Activated CD4-positive, alpha-beta memory T cell treated with anti-CD3 and anti-CD28 coated beads, Interleukin-2, amount 10 ng/mL, durations not matched to agents 7 days and 5 days (primary cell): ENCODE measurements around the gene TOGARAM2. TPM values are rescaled to one million over a fixed set of nuclear protein-coding genes. Genes with fewer than 3 reads are reported as not detected.

Experiments used
- CTCF ChIA-PET: fragments of 350-600 bp; sonication (Branson Sonifier 250); formaldehyde crosslinking; loops from one replicate; lab custom pipeline; 2021; ENCODE audit warnings: antibody characterized with exemption, inconsistent platforms; lab: Charles Lee
- POLR2A ChIA-PET: fragments of 350-600 bp; sonication (Branson Sonifier 250); formaldehyde crosslinking; loops from one replicate; lab custom pipeline; 2021; ENCODE audit warnings: antibody characterized with exemption; lab: Charles Lee
- DNase-seq: peaks from one replicate; pipeline ENCODE4 v3.0.0-alpha.2; 2020
- H3K27ac Mint-ChIP-seq: one replicate; pipeline ENCODE4 v1.8.0; 2021; ENCODE audit warnings: mild to moderate bottlenecking, mixed read lengths
- H3K27me3 Mint-ChIP-seq: one replicate; pipeline ENCODE4 v1.8.0; 2021; ENCODE audit warnings: mixed read lengths
- H3K36me3 Mint-ChIP-seq: one replicate; pipeline ENCODE4 v1.8.0; 2021; ENCODE audit warnings: low read depth, mixed read lengths
- H3K4me1 Mint-ChIP-seq: one replicate; pipeline ENCODE4 v1.8.0; 2021; ENCODE audit warnings: mixed read lengths
- H3K4me3 Mint-ChIP-seq: one replicate; pipeline ENCODE4 v1.8.0; 2021; ENCODE audit warnings: mild to moderate bottlenecking, mixed read lengths
- H3K9me3 Mint-ChIP-seq: one replicate; pipeline ENCODE4 v1.8.0; 2021; ENCODE audit warnings: mixed read lengths
- total RNA-seq, 2 experiments: library from RNA; stranded (reverse); gene quantifications; one replicate each; pipeline ENCODE4 v1.2.3, GENCODE V29; 2021

TOGARAM2 gene
- total RNA-seq, 2 experiments from 2014 or later = 8.9 to 10.3 TPM

DNA sequence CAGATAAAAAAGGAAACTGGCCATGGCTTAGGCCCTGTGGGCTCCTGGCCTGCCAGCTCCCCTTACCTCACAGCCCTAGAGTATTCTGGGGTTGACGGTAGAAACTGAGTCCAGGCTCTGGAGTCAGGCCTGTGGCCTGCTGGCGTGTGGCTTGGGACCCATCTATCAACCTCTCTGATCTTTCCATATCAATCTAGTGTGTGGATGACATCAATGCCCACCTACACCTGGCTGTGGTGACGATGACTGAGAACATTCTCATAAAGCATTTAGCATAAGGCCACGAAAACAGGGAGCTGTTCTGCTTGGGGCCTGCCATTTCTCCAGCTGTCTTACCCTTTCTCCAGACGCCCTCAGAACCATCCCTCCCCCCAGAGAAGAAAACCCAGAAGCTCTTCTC is 75.4 kb downstream of the TOGARAM2 start:
- no peak for DNase-seq
- H3K4me1 Mint-ChIP-seq = peaks cover 2% of the 10 kb centered on the region
- H3K36me3 Mint-ChIP-seq = peaks cover 4% of the 10 kb centered on the region
- no peaks in the 10 kb centered on the region for H3K27me3 Mint-ChIP-seq
- H3K4me3 Mint-ChIP-seq = no peak overlapping the region
- POLR2A ChIA-PET = no interaction called here
- no peak overlapping the region for H3K27ac Mint-ChIP-seq
- CTCF ChIA-PET = no interaction called here
- no peaks in the 10 kb centered on the region for H3K9me3 Mint-ChIP-seq

GRCh38 chr2:29057006-29057405 is 75.9 kb downstream of the TOGARAM2 start:
- Mint-ChIP-seq H3K36me3 (peaks cover 4% of the 10 kb centered on the region), H3K27ac (no peak overlapping the region), H3K4me1 (peaks cover 2% of the 10 kb centered on the region), H3K27me3 (no peaks in the 10 kb centered on the region), H3K4me3 (no peak overlapping the region), H3K9me3 (no peaks in the 10 kb centered on the region)
- no peak for DNase-seq
- ChIA-PET POLR2A (no interaction called here), CTCF (no interaction called here)

- DNase-seq = no peak
- Mint-ChIP-seq H3K9me3 (no peaks in the 10 kb centered on the region), H3K27me3 (no peaks in the 10 kb centered on the region), H3K27ac (no peak overlapping the region), H3K4me1 (peaks cover 2% of the 10 kb centered on the region), H3K36me3 (no peaks in the 10 kb centered on the region), H3K4me3 (no peak overlapping the region)
- POLR2A ChIA-PET = no interaction called here
- CTCF ChIA-PET = no interaction called here
Observed at GRCh38 chr2:29059624-29060023, 78.5 kb downstream of the TOGARAM2 start.

- no peak overlapping the region for H3K4me3 Mint-ChIP-seq
- no peak for DNase-seq
- no peak overlapping the region for H3K27ac Mint-ChIP-seq
- H3K4me1 Mint-ChIP-seq = peaks cover 2% of the 10 kb centered on the region
- H3K36me3 Mint-ChIP-seq = no peaks in the 10 kb centered on the region
- ChIA-PET POLR2A (no interaction called here), CTCF (no interaction called here)
- H3K9me3 Mint-ChIP-seq = no peaks in the 10 kb centered on the region
- no peaks in the 10 kb centered on the region for H3K27me3 Mint-ChIP-seq
Observed at GRCh38 chr2:29060441-29060840, 79.3 kb downstream of the TOGARAM2 start.

DNA sequence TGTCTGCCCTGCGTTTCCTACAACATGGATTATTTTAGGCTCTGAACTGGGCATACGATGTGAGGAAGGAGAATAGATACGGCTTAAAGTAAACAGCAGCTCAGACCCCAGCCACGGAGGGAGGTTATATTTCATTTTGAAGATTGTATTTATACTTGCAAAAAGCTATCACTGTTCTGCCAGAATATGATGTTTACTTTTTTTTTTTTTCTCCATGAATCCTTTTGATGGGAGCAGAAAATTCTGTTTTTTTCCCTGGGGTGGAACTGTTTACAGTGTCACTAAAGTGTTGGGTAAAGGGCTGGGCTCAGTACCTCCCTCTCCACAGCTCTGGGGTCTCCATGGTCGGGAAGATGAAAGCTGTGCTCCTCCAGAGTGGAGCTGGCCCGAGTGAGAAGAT is 80.1 kb downstream of the TOGARAM2 start:
- Mint-ChIP-seq H3K9me3 (no peaks in the 10 kb centered on the region), H3K4me3 (no peak overlapping the region), H3K4me1 (peaks cover 2% of the 10 kb centered on the region), H3K36me3 (no peaks in the 10 kb centered on the region), H3K27me3 (no peaks in the 10 kb centered on the region), H3K27ac (no peak overlapping the region)
- ChIA-PET POLR2A (no interaction called here), CTCF (no interaction called here)
- no peak for DNase-seq

DNA sequence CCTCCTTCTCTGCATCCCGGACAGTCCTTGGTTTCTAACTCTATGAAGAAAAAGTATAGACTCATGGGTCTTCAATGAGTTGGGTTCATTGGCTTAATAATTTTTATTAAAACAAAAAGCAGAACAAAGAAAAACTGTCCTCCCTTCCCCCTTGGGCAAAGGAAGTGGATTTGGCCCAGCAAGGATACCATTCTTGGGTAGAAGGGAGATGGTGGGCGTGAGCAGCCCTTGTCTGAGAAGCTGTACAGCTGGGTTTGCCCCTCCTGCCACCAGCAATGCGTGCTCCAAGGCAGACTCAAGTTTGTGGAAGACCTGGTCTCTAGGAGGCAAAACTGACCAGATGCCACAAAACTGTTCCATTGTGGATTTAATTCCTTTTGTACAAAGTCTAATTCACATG is 80.5 kb downstream of the TOGARAM2 start:
- H3K36me3 Mint-ChIP-seq = no peaks in the 10 kb centered on the region
- H3K27me3 Mint-ChIP-seq = no peaks in the 10 kb centered on the region
- peaks cover 2% of the 10 kb centered on the region for H3K4me1 Mint-ChIP-seq
- CTCF ChIA-PET = no interaction called here
- no peaks in the 10 kb centered on the region for H3K9me3 Mint-ChIP-seq
- no peak overlapping the region for H3K27ac Mint-ChIP-seq
- POLR2A ChIA-PET = no interaction called here
- no peak for DNase-seq
- no peak overlapping the region for H3K4me3 Mint-ChIP-seq

DNA sequence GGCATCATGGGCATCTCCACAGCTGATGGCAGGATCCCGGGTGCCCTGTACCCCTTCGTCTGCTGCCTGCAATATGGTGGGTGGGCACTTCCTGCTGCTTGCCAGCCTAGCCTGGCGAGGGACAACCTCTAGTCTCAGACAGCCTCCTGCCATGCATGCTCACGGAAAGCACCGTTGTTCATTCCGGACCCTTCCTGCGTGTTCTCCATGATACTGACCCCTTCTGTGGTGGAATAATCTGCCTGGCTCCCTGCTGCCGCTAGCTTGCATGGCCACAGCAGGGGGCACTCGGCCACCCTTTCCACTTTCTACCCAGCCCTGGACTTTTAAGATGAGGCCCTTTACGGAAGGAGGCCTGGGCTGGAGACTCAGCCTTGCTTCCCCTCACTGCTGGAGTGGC is 81.3 kb downstream of the TOGARAM2 start:
- ChIA-PET POLR2A (interaction anchor here (1.8 kb wide), 1 partner anchor 57 kb away, joined by 5 read pairs; no protein-coding TSS in a partner anchor), CTCF (no interaction called here)
- no peak overlapping the region for H3K27ac Mint-ChIP-seq
- H3K9me3 Mint-ChIP-seq = no peaks in the 10 kb centered on the region
- peaks cover 2% of the 10 kb centered on the region for H3K4me1 Mint-ChIP-seq
- no peaks in the 10 kb centered on the region for H3K36me3 Mint-ChIP-seq
- no peak for DNase-seq
- H3K27me3 Mint-ChIP-seq = no peaks in the 10 kb centered on the region
- no peak overlapping the region for H3K4me3 Mint-ChIP-seq

DNA sequence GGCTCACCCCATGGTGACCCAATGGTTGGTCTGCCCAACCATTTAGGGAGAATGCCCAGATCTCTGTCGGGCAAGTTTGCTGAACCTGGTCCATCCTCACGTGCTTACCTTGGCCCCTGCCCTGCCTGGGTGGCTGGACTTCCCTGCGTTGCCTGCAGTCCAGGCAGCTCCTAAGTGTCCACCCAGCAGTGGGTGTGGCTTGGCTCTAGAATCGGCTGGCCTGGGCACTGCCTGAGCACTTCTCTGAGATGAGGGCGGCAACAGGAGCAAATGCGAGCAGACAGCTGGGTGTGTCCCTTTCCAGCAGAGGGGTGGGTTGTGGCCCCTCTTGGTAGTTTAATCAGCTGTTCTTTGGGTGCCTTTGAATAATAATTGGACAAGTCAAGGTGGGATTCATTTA is 82.0 kb downstream of the TOGARAM2 start:
- POLR2A ChIA-PET = interaction anchor here (1.2 to 1.8 kb wide), 2 partner anchors 52 to 56 kb away, joined by 4 to 5 read pairs; no protein-coding TSS in a partner anchor
- CTCF ChIA-PET = no interaction called here

GRCh38 chr2:29063646-29064345 is 82.7 kb downstream of the TOGARAM2 start:
- H3K9me3 Mint-ChIP-seq = no peaks in the 10 kb centered on the region
- H3K27ac Mint-ChIP-seq = no peak overlapping the region
- ChIA-PET CTCF (no interaction called here), POLR2A (interaction anchor here (1.2 to 1.8 kb wide), 2 partner anchors 52 to 55 kb away, joined by 4 to 5 read pairs; no protein-coding TSS in a partner anchor)
- H3K27me3 Mint-ChIP-seq = no peaks in the 10 kb centered on the region
- H3K4me3 Mint-ChIP-seq = no peak overlapping the region
- DNase-seq = no peak
- peaks cover 2% of the 10 kb centered on the region for H3K4me1 Mint-ChIP-seq
- no peaks in the 10 kb centered on the region for H3K36me3 Mint-ChIP-seq

More for the DNA sequence above, 82.0 kb downstream of the TOGARAM2 start:
- no peak overlapping the region for H3K27ac Mint-ChIP-seq
- no peak overlapping the region for H3K4me3 Mint-ChIP-seq
- H3K27me3 Mint-ChIP-seq = no peaks in the 10 kb centered on the region
- peaks cover 2% of the 10 kb centered on the region for H3K4me1 Mint-ChIP-seq
- H3K36me3 Mint-ChIP-seq = no peaks in the 10 kb centered on the region
- DNase-seq = no peak
- no peaks in the 10 kb centered on the region for H3K9me3 Mint-ChIP-seq

GRCh38 chr2:29064346-29064715 is 83.2 kb downstream of the TOGARAM2 start:
- no peaks in the 10 kb centered on the region for H3K36me3 Mint-ChIP-seq
- ChIA-PET POLR2A (interaction anchor here (1.2 kb wide), 1 partner anchor 53 kb away, joined by 4 read pairs; no protein-coding TSS in a partner anchor), CTCF (no interaction called here)
- no peaks in the 10 kb centered on the region for H3K9me3 Mint-ChIP-seq
- H3K4me1 Mint-ChIP-seq = peaks cover 2% of the 10 kb centered on the region
- no peaks in the 10 kb centered on the region for H3K27me3 Mint-ChIP-seq
- DNase-seq = no peak
- no peak overlapping the region for H3K27ac Mint-ChIP-seq
- H3K4me3 Mint-ChIP-seq = no peak overlapping the region

DNA sequence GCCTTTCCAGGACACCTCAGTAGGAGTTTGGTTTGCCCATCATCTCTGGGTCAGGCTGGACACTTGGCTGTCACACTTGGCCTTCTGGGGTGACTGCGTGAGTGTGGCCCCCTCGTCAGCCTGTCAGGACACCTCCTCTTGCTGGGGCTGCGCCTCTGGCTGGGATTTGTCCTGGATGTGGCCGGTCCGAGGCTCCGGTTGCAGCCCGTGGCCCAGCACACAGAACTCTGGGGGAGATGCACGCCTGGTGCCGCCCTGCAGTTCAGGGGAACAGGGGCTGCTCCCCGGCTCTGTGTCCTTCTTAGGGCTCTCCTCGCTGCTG is 83.6 kb downstream of the TOGARAM2 start:
- POLR2A ChIA-PET = no interaction called here
- CTCF ChIA-PET = no interaction called here
- H3K4me1 Mint-ChIP-seq = peaks cover 2% of the 10 kb centered on the region

GRCh38 chr2:29065068-29065811 is 84.1 kb downstream of the TOGARAM2 start:
- Mint-ChIP-seq H3K9me3 (no peaks in the 10 kb centered on the region), H3K36me3 (no peaks in the 10 kb centered on the region), H3K27me3 (no peaks in the 10 kb centered on the region), H3K4me3 (no peak overlapping the region), H3K4me1 (no peaks in the 10 kb centered on the region), H3K27ac (no peak overlapping the region)
- no peak for DNase-seq
- POLR2A ChIA-PET = interaction anchor here (0.6 kb wide), 1 partner anchor 138 kb away, joined by 3 read pairs; no protein-coding TSS in a partner anchor
- CTCF ChIA-PET = no interaction called here

More for the DNA sequence above, 83.6 kb downstream of the TOGARAM2 start:
- no peak for DNase-seq
- Mint-ChIP-seq H3K4me3 (no peak overlapping the region), H3K9me3 (no peaks in the 10 kb centered on the region), H3K27ac (no peak overlapping the region), H3K27me3 (no peaks in the 10 kb centered on the region), H3K36me3 (no peaks in the 10 kb centered on the region)

DNA sequence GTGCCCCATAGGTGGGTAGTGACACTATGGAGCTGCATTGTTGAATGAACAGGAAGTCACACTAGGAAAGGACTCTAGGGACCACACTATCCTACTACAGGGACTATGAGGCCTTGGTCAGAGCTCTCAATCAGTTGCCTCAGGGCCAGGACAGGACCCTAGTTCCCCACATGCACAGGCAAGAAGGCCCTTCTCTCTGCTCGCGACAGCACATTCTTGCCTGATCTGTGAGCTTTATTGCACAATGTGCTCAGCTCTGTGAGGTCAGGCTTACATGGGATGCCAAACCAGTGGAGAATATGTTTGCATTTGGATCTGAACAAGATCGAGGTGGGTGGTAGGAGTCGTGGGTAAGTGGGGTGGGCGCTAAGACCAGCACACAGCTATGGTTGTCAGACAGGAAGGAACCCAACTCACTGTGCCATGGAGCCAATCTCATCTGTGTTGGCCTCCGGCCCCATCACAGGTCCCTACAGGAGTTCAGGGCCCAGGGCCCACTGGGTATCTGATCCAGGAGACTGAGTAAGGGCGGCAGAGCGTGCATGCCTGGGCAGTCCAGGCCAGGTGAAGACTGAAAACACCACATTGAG is 85.3 kb downstream of the TOGARAM2 start:
- no peaks in the 10 kb centered on the region for H3K27me3 Mint-ChIP-seq
- no peaks in the 10 kb centered on the region for H3K4me1 Mint-ChIP-seq
- H3K9me3 Mint-ChIP-seq = no peaks in the 10 kb centered on the region
- ChIA-PET CTCF (no interaction called here), POLR2A (interaction anchor here (0.6 kb wide), 1 partner anchor 48 kb away, joined by 3 read pairs; no protein-coding TSS in a partner anchor)
- DNase-seq = no peak
- H3K36me3 Mint-ChIP-seq = no peaks in the 10 kb centered on the region
- no peak overlapping the region for H3K4me3 Mint-ChIP-seq
- no peak overlapping the region for H3K27ac Mint-ChIP-seq
